GM19023 (cell line): ENCODE data around the gene EEF2.
"Not testable (repeated sequence)": the region's sequence is repeated elsewhere in the genome, so short reads cannot be mapped to it uniquely, and the experiment has no call there.

Experiments
- ATAC-seq: cut with Tn5 transposase; IDR thresholded peaks from one replicate; pipeline ENCODE4 v1.9.1; 2021; ENCODE audit warnings: mild to moderate bottlenecking, moderate library complexity; ENCODE audit not compliant: unreplicated experiment

Gene EEF2

GRCh38 chr19:4015705-4016402 is 30.6 kb upstream of the EEF2 start:
- ATAC-seq: no peak

DNA sequence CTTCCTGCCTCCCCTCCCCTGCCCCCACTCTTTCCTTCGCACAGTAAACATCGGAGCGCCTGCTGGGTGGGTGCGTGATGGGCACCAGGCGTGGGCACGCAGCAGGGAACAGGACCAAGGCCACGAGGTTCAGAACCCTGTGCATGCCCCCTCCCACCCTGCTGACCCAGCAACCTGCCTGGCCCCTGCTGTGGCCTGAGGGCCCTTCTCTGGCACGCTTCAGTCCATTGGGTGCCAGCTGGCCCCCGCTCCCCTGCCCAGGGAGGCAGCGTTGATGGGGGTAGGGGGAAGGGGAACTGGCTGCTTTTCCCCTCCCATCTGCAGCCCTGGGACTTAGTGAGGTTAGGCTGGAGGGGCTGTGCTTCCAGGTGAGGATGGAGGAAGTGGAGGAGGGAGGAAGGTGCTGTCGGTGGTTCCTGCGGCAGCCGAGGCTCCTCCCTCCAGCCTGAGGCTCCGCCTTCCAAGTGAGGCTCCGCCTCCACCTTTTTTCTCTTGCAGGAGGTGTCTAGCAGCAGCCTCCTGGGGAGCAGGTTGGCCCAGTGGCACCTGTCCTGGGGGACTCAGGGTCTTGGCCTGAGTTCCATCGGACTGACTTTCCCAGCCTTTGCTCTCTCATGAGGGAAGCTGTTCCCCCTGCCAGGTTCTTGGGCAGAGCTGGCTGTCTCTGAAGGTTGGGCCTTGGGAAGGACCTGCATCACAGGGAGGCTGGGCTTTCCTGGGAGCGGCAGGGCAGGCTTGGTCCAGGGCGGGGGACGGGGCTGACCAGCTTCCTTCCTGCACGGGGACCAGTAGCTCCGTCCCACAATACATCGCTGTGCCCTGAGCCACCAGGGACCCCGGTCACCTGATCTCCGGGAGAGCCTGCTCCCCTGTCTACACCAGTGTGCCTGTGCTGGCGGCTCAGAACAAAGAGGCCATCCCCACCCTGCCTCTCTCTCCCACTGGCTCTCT is 29.6 kb upstream of the EEF2 start:
- ATAC-seq: no peak

GRCh38 chr19:4013886-4014540 is 28.8 kb upstream of the EEF2 start:
- ATAC-seq: no peak

DNA sequence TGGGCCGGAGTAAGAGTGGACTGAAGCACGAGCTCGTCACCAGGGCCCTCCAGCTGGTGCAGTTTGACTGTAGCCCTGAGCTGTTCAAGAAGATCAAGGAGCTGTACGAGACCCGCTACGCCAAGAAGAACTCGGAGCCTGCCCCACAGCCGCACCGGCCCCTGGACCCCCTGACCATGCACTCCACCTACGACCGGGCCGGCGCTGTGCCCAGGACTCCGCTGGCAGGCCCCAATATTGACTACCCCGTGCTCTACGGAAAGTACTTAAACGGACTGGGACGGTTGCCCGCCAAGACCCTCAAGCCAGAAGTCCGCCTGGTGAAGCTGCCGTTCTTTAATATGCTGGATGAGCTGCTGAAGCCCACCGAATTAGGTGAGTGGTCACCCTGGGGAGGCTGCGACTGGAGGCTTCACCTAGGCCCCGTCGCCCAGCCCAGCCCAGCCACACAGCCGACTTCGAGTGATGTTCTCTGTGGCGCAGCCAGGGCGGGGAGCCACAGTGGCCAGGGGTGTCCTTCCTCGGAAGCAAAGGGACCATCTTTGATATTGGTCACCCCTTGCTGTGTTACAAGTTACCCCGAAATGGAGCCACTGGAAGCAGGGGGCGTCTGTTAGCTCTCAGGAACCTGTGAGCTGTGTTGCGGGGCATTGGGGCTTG is 27.8 kb upstream of the EEF2 start:
- ATAC-seq: no peak

DNA sequence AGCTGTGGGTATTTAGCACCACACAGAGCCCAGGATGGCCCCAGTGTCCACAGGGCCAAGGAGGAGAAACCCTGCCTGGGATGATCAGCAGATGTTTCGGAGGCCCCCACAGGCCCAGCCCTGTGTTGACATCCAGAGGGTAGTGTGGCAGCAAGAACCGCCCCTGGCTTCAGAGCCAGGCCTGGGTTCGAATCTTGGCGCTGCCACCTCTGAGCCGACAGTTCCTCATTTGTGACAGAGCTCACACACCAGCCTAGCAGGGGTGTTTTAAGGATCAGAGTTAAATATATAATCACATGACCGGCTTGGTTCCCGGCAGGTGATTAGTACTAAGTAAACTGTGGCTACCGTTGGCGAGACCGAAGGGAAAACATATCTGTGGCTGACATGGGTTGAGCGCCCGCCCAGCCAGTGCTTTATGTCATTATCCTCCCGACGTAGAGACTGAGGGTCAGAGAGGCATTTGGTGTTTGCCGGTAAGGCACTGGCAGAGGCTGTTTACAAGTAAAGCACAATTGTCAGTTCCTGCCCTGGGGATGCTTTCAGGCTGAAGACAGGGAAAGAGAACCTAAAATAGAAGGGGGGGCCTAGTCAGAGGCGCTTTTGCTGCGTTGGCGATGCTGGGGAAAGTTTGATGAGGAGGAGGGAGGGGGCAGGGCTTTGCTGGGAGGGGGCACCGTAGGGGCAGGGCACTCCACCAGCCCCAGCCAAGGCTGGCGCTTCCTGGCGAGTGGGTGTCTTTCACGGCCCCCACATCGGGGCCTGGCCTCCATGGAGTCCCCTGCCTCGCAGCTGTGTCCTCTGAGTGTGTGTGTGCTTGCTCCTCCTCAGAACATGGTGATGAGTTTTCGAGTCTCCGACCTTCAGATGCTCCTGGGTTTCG is 27.1 kb upstream of the EEF2 start:
- no peak for ATAC-seq

DNA sequence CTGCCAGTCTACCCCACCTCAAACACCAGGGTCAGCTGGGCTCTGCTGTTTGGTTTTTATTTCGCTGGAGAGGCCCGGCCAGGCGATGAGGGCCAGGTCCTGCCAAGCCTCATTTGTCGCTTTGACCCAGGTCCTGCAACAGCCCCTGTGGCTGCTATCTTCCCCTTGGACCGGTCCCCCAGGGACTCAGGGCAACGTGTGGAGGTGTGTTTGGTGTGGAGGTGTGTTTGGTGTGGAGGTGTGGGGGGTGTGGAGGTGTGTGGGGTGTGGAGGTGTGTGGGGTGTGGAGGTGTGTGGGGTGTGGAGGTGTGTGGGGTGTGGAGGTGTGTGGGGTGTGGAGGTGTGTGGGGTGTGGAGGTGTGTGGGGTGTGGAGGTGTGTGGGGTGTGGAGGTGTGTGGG is 26.2 kb upstream of the EEF2 start:
- not testable (repeated sequence) for ATAC-seq

DNA sequence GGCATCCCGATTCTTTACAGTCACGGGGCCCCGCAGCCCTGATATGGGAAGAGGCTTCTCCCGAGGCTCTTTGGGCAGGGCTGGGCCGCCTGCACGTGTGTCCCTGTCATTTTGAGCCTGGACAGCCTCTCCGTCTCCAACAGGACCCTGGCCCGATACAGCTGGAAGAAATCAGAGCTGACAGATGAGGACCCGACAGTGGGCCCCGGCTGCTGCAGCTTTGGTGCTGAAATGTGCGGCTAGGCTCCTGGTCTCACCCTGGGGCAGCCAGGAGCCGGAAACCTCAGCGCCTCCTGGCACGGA is 25.5 kb upstream of the EEF2 start:
- ATAC-seq: no peak

GRCh38 chr19:4009990-4010807 is 24.9 kb upstream of the EEF2 start:
- ATAC-seq: no peak

GRCh38 chr19:4007836-4008539 is 22.7 kb upstream of the EEF2 start:
- ATAC-seq: peak; percentile 9

GRCh38 chr19:4007021-4007835 is 22.0 kb upstream of the EEF2 start, which contains the start of gene PIAS4:
PIAS4 (plus strand) TSS chr19:4007736; CDS start chr19:4007761, 25 bp downstream.
- peak; percentile 78 for ATAC-seq

- not testable (repeated sequence) for ATAC-seq
These were observed 20.2 kb upstream of the EEF2 start for GRCh38 chr19:4005436-4005835.

- not testable (repeated sequence) for ATAC-seq
These were observed 15.5 kb upstream of the EEF2 start for GRCh38 chr19:4000798-4001197.

GRCh38 chr19:3998667-3999412 is 13.6 kb upstream of the EEF2 start:
- ATAC-seq: not testable (repeated sequence)

GRCh38 chr19:3995607-3996006 is 10.3 kb upstream of the EEF2 start:
- no peak for ATAC-seq

DNA sequence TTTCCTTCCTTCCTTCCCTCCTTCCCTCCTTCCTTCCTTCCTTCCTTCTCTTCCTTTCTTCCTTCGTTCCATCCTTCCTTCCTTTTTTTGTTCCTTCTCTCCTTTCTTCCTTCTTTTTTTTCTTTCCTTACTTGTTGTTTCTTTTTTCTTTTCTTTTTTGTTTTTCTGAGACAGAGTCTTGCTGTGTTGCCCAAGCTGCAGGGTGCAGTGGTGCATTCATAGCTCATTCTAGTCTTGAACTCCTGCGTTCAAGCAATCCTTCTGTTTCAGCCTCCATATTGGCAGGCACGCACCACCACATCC is 5.5 kb upstream of the EEF2 start:
- ATAC-seq: no peak

DNA sequence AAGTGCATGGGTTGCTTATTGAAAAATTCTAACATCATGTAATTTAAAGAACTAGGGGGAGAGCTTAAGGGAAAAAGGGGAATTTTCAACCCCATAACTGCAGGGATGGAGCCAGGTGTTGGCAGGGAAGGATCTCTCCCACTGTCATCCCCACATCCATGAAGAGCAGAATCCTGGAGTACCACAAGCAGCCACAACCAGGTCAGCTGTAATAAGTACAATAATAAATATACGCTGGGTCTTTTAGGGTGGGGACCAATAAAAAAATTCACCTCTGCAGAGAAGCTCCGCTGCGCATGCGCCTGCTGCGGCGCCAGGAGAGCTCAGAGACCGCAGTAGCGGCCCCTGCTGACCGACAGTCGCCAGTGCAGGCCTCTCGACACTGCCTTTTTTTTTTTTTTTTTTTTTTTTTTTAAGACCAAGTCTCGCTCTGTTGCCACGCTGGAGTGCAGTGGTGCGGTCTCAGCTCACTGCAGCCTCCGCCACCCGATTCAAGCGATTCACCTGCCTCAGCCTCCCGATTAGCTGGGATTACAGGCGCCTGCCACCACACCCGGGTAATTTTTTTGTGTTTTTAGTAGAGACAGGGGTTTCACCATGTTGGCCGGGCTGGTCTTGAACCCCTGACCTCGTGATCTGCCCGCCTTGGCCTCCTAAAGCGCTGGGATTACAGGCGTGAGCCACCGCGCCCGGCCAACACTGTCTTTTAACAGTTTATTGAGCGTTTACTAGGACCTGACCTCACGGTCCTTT is 2.5 kb upstream of the EEF2 start:
- ATAC-seq: no peak
